Measurements from ENCODE around the gene GUCY1A1. TPM values are rescaled to one million over a fixed set of nuclear protein-coding genes. Genes with fewer than 3 reads are reported as not detected.

The GUCY1A1 gene
- total and polyA plus RNA-seq, 7 donors = 1.5 to 16.4 (median 6.8) TPM

GRCh38 chr4:155759372-155760252 is 93.0 kb downstream of the GUCY1A1 start:
- WGBS, 3 donors = 1% methylated on average over 52 to 77 of the region's 77 CpGs
- TF ChIP-seq CTCF (IDR thresholded peaks at IDR 0.05) = no peak
- Histone ChIP-seq H3K9me3 (no peaks in the 10 kb centered on the region), H3K36me3 (ENCODE audit: insufficient read depth in 1 of 2, low read depth in 1 of 2) (no peaks in the 10 kb centered on the region), H3K27me3 (ENCODE audit: insufficient read depth in 3 of 3, low read length in 2 of 3) (peaks cover 0 to 23% (median 8%) of the 10 kb centered on the region in 3 donors), H3K27ac (peak overlapping the region; percentile 72), H3K4me1 (no peaks in the 10 kb centered on the region), H3K4me3 (peak overlapping the region; percentile 76)
- ATAC-seq (peak; percentile 37 to 64 (median 51)), DNase-seq (peak; percentile 68 to 82)
- intact Hi-C loops (cut with DNase I) = loop anchor here in 1 of 2 donors (5.0 kb wide), 1 partner anchor 92 kb away; the partner anchor contains the start of gene GUCY1A1

- Histone ChIP-seq H3K27ac (no peak overlapping the region), H3K36me3 (ENCODE audit: insufficient read depth in 1 of 2, low read depth in 1 of 2) (no peaks in the 10 kb centered on the region), H3K4me1 (no peaks in the 10 kb centered on the region), H3K27me3 (ENCODE audit: insufficient read depth in 3 of 3, low read length in 2 of 3) (peaks cover 0 to 23% (median 8%) of the 10 kb centered on the region in 3 donors), H3K4me3 (peak overlapping the region; percentile 76), H3K9me3 (no peaks in the 10 kb centered on the region)
- no peak for TF ChIP-seq CTCF (IDR thresholded peaks at IDR 0.05)
- WGBS, 3 donors = 90 to 93% (median 91%) methylated on average over 3 of the region's 3 CpGs
- intact Hi-C loops (cut with DNase I) = loop anchor here in 1 of 2 donors (5.0 kb wide), 1 partner anchor 94 kb away; the partner anchor contains the start of gene GUCY1A1
- DNase-seq (no peak), ATAC-seq (no peak)
Measured at GRCh38 chr4:155761047-155761446, 94.4 kb downstream of the GUCY1A1 start.

- H3K4me3 ChIP-seq = no peak overlapping the region
- no peak for TF ChIP-seq CTCF (IDR thresholded peaks at IDR 0.05)
- H3K27me3 ChIP-seq (ENCODE audit: insufficient read depth in 3 of 3, low read length in 2 of 3) = peaks cover 0 to 23% (median 8%) of the 10 kb centered on the region in 3 donors
- ATAC-seq = no peak
- no peaks in the 10 kb centered on the region for H3K36me3 ChIP-seq (ENCODE audit: insufficient read depth in 1 of 2, low read depth in 1 of 2)
- no peaks in the 10 kb centered on the region for H3K9me3 ChIP-seq
- H3K4me1 ChIP-seq = no peaks in the 10 kb centered on the region
- no peak for DNase-seq
- H3K27ac ChIP-seq = no peak overlapping the region
- intact Hi-C loops (cut with DNase I) = loop anchor here in 1 of 2 donors (5.0 kb wide), 1 partner anchor 95 kb away; the partner anchor contains the start of gene GUCY1A1
Measured at GRCh38 chr4:155761916-155762315, 95.3 kb downstream of the GUCY1A1 start.

- H3K4me1 ChIP-seq = no peaks in the 10 kb centered on the region
- H3K27me3 ChIP-seq (ENCODE audit: insufficient read depth in 3 of 3, low read length in 2 of 3) = peaks cover 0 to 23% (median 8%) of the 10 kb centered on the region in 3 donors
- H3K27ac ChIP-seq = no peak overlapping the region
- H3K9me3 ChIP-seq = no peaks in the 10 kb centered on the region
- H3K36me3 ChIP-seq (ENCODE audit: insufficient read depth in 1 of 2, low read depth in 1 of 2) = no peaks in the 10 kb centered on the region
- intact Hi-C loops (cut with DNase I) = loop anchor here in 1 of 2 donors (5.0 kb wide), 1 partner anchor 95 kb away; the partner anchor contains the start of gene GUCY1A1
- DNase-seq (no peak), ATAC-seq (no peak)
- no peak overlapping the region for H3K4me3 ChIP-seq
- TF ChIP-seq CTCF (IDR thresholded peaks at IDR 0.05) = no peak
Measured at GRCh38 chr4:155762334-155762733, 95.7 kb downstream of the GUCY1A1 start.
